Tibial nerve (tissue), 3 donors: Measurements from ENCODE around the gene GPAT2.
"Not testable (repeated sequence)": the region's sequence is repeated elsewhere in the genome, so short reads cannot be mapped to it uniquely, and the experiment has no call there.

ENCODE experiments used
- POLR2A ChIP-seq, 2 donors: fragments of 450-650 bp; IDR thresholded peaks; one replicate each; pipeline ENCODE4 v1.6.1; 2017; ENCODE audit warnings: antibody characterized with exemption in 2 of 2, mild to moderate bottlenecking in 2 of 2, moderate library complexity in 2 of 2
- TF ChIP-seq, protein P1 (sequence below), 5 experiments: fragments of 200-600 bp in 3 of 5; fragments of 450-650 bp in 2 of 5; sonication (generic) in 3 of 5; IDR thresholded peaks; one replicate each; pipeline ENCODE4 v1.5.1; 2016 to 2019; ENCODE audit warnings: antibody characterized with exemption in 5 of 5, mild to moderate bottlenecking in 3 of 5, moderate library complexity in 2 of 5

GRCh38 chr2:96054537-96054936 lies 19.8 kb upstream of the GPAT2 start:
- not testable (repeated sequence) for TF ChIP-seq POLR2A (IDR thresholded peaks at IDR 0.05)
- TF ChIP-seq, protein P1, sequence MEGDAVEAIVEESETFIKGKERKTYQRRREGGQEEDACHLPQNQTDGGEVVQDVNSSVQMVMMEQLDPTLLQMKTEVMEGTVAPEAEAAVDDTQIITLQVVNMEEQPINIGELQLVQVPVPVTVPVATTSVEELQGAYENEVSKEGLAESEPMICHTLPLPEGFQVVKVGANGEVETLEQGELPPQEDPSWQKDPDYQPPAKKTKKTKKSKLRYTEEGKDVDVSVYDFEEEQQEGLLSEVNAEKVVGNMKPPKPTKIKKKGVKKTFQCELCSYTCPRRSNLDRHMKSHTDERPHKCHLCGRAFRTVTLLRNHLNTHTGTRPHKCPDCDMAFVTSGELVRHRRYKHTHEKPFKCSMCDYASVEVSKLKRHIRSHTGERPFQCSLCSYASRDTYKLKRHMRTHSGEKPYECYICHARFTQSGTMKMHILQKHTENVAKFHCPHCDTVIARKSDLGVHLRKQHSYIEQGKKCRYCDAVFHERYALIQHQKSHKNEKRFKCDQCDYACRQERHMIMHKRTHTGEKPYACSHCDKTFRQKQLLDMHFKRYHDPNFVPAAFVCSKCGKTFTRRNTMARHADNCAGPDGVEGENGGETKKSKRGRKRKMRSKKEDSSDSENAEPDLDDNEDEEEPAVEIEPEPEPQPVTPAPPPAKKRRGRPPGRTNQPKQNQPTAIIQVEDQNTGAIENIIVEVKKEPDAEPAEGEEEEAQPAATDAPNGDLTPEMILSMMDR (IDR thresholded peaks at IDR 0.05): not testable (repeated sequence)
